H1 (cell line): ENCODE measurements around the gene ACOT6. TPM values are rescaled to one million over a fixed set of nuclear protein-coding genes. Genes with fewer than 3 reads are reported as not detected.

ENCODE experiments used
- CTCF ChIA-PET: fragments of 300-600 bp; sonication (Branson Sonifier 250); formaldehyde crosslinking; loops from one replicate; lab custom pipeline; 2021; ENCODE audit not compliant: partially characterized antibody; lab: Charles Lee
- POLR2A ChIA-PET: fragments of 300-600 bp; sonication (Branson Sonifier 250); formaldehyde crosslinking; loops from one replicate; lab custom pipeline; 2021; ENCODE audit warnings: inconsistent platforms; ENCODE audit not compliant: partially characterized antibody; lab: Charles Lee
- DNase-seq, 2 experiments: peaks; one replicate each; pipeline versions ENCODE4 v3.0.0 to v3.0.0-alpha.2; 2010 to 2022; ENCODE audit warnings: low spot score in 2 of 2, low read depth in 1 of 2, mixed read lengths in 1 of 2
- FAIRE-seq: peaks from 2 replicates; lab custom pipeline; 2011; peaks lifted over from hg19 to GRCh38; lab: Jason Lieb, UNC
- H2AFZ ChIP-seq: 2 replicates; pipeline ENCODE4 v1.8.1; 2012; ENCODE audit warnings: low read length, inconsistent platforms
- H2AK5ac ChIP-seq: 2 replicates; pipeline ENCODE4 v1.6.1; 2013; ENCODE audit warnings: low read depth, low read length
- H2BK120ac ChIP-seq: replicated peaks from 2 replicates; pipeline ENCODE3; 2013; ENCODE audit warnings: low read depth, low read length, inconsistent platforms
- H2BK12ac ChIP-seq: 2 replicates; pipeline ENCODE4 v1.6.1; 2013; ENCODE audit warnings: low read depth, low read length
- H2BK15ac ChIP-seq: 2 replicates; pipeline ENCODE4 v1.6.1; 2013; ENCODE audit warnings: low read length
- H2BK20ac ChIP-seq: 2 replicates; pipeline ENCODE4 v1.6.1; 2013; ENCODE audit warnings: low read length
- H2BK5ac ChIP-seq: 2 replicates; pipeline ENCODE4 v1.6.1; 2013; ENCODE audit warnings: low read depth, low read length
- H3K14ac ChIP-seq: 2 replicates; pipeline ENCODE4 v1.6.1; 2013; ENCODE audit warnings: inconsistent platforms; ENCODE audit not compliant: insufficient read length
- H3K18ac ChIP-seq: 2 replicates; pipeline ENCODE4 v1.6.1; 2013; ENCODE audit warnings: low read length; ENCODE audit errors: extremely low read depth
- H3K23ac ChIP-seq: 2 replicates; pipeline ENCODE4 v1.6.1; 2013; ENCODE audit warnings: inconsistent platforms; ENCODE audit not compliant: insufficient read length
- H3K23me2 ChIP-seq: 2 replicates; pipeline ENCODE4 v1.6.1; 2013; ENCODE audit warnings: low read depth, low read length
- H3K27ac ChIP-seq: 2 replicates; pipeline ENCODE4 v1.6.1; 2011; ENCODE audit warnings: low read depth, low read length, inconsistent platforms
- H3K27me3 ChIP-seq, 4 experiments: replicated peaks in 1 of 4; 1 replicate in 1 of 4; 2 replicates in 3 of 4; pipeline versions ENCODE4 v1.6.1 to v1.8.1; 2011 to 2013; ENCODE audit warnings: low read length in 3 of 4, mild to moderate bottlenecking in 3 of 4, inconsistent platforms in 2 of 4, mixed read lengths in 2 of 4, moderate library complexity in 1 of 4; ENCODE audit not compliant: control insufficient read depth in 3 of 4, insufficient read depth in 3 of 4; ENCODE audit errors: extremely low read depth in 1 of 4
- H3K36me3 ChIP-seq, 4 experiments: 2 replicates each; pipeline versions ENCODE4 v1.6.1 to v1.8.1; 2011 to 2013; ENCODE audit warnings: mild to moderate bottlenecking in 4 of 4, low read length in 3 of 4, moderate library complexity in 2 of 4, control low read depth in 1 of 4, inconsistent platforms in 1 of 4; ENCODE audit not compliant: insufficient read depth in 4 of 4, control insufficient read depth in 2 of 4
- H3K4ac ChIP-seq: replicated peaks from 2 replicates; pipeline ENCODE3; 2013; ENCODE audit warnings: low read length, low read depth, mixed read lengths, inconsistent platforms; ENCODE audit not compliant: insufficient read length
- H3K4me1 ChIP-seq, 4 experiments: replicated peaks in 1 of 4; 1 replicate in 1 of 4; 2 replicates in 3 of 4; pipeline versions ENCODE4 v1.6.1 to v1.8.1; 2011 to 2013; ENCODE audit warnings: low read length in 3 of 4, inconsistent platforms in 2 of 4, mixed read lengths in 1 of 4; ENCODE audit not compliant: insufficient read depth in 4 of 4, control insufficient read depth in 3 of 4
- H3K4me2 ChIP-seq, 2 experiments: 2 replicates each; pipeline versions ENCODE4 v1.6.1 to v1.8.1; 2011 to 2013; ENCODE audit warnings: low read depth in 2 of 2, low read length in 2 of 2, control low read depth in 1 of 2, inconsistent platforms in 1 of 2, mild to moderate bottlenecking in 1 of 2; ENCODE audit not compliant: insufficient read depth in 1 of 2
- H3K4me3 ChIP-seq, 4 experiments: fragments of 200-600, 300-600 bp in 1 of 4; sonication (generic), shearing (Covaris generic), sonication (Bioruptor Twin) in 1 of 4; 2 replicates each; pipeline versions ENCODE4 v1.5.1 to v1.8.1; 2011 to 2016; ENCODE audit warnings: low read length in 4 of 4, low read depth in 3 of 4, control low read depth in 2 of 4, inconsistent platforms in 2 of 4, mild to moderate bottlenecking in 2 of 4, mixed read lengths in 1 of 4, moderate library complexity in 1 of 4; ENCODE audit not compliant: insufficient read depth in 2 of 4; ENCODE audit errors: extremely low read depth in 1 of 4
- H3K56ac ChIP-seq: replicated peaks from 2 replicates; pipeline ENCODE3; 2013; ENCODE audit warnings: low read depth, mild to moderate bottlenecking, mixed read lengths, low read length, inconsistent platforms; ENCODE audit not compliant: insufficient read length
- H3K79me1 ChIP-seq: 2 replicates; pipeline ENCODE4 v1.6.1; 2013; ENCODE audit warnings: low read depth, low read length, control low read depth
- H3K79me2 ChIP-seq, 2 experiments: 2 replicates each; pipeline versions ENCODE4 v1.6.1 to v1.8.1; 2012 to 2013; ENCODE audit warnings: low read length in 2 of 2, mild to moderate bottlenecking in 2 of 2, inconsistent platforms in 1 of 2; ENCODE audit not compliant: insufficient read depth in 2 of 2, control insufficient read depth in 1 of 2
- H3K9ac ChIP-seq, 4 experiments: replicated peaks in 1 of 4; 1 replicate in 1 of 4; 2 replicates in 3 of 4; pipeline versions ENCODE4 v1.6.1 to v1.8.1; 2011 to 2013; ENCODE audit warnings: low read depth in 3 of 4, low read length in 3 of 4, control low read depth in 2 of 4, mild to moderate bottlenecking in 2 of 4, moderate library complexity in 2 of 4, inconsistent platforms in 1 of 4; ENCODE audit errors: extremely low read depth in 1 of 4
- H3K9me3 ChIP-seq, 2 experiments: 2 replicates each; pipeline versions ENCODE4 v1.6.1 to v1.8.1; 2012 to 2013; ENCODE audit warnings: mild to moderate bottlenecking in 2 of 2, moderate library complexity in 2 of 2, control low read depth in 1 of 2, inconsistent platforms in 1 of 2, low read depth in 1 of 2, low read length in 1 of 2, mixed read lengths in 1 of 2; ENCODE audit not compliant: insufficient read depth in 2 of 2
- H4K20me1 ChIP-seq, 2 experiments: replicated peaks in 1 of 2; 2 replicates each; pipeline versions ENCODE3 to v1.8.1; 2011 to 2013; ENCODE audit warnings: inconsistent platforms in 2 of 2, low read length in 2 of 2, mild to moderate bottlenecking in 1 of 2; ENCODE audit not compliant: insufficient read depth in 2 of 2, control insufficient read depth in 1 of 2
- H4K5ac ChIP-seq: 2 replicates; pipeline ENCODE4 v1.6.1; 2013; ENCODE audit warnings: low read length, low read depth, mixed read lengths, inconsistent platforms; ENCODE audit not compliant: insufficient read length
- H4K8ac ChIP-seq: 2 replicates; pipeline ENCODE4 v1.8.0; 2013; ENCODE audit warnings: mild to moderate bottlenecking, moderate library complexity, low read length, inconsistent platforms; ENCODE audit not compliant: insufficient read depth; ENCODE audit errors: extremely low read depth
- H4K91ac ChIP-seq: replicated peaks from 2 replicates; pipeline ENCODE3; 2013; ENCODE audit warnings: low read length, mixed read lengths, inconsistent platforms; ENCODE audit not compliant: insufficient read length
- ATF3 ChIP-seq: IDR thresholded peaks from 2 replicates; pipeline ENCODE4 v1.6.1; 2011; ENCODE audit warnings: low read depth, mild to moderate bottlenecking, low read length; ENCODE audit not compliant: insufficient read depth
- BCL11A ChIP-seq, 2 experiments: IDR thresholded peaks; one replicate each; pipeline ENCODE4 v1.6.1; 2011; ENCODE audit warnings: low read depth in 2 of 2, low read length in 2 of 2, mild to moderate bottlenecking in 2 of 2
- CBX8 ChIP-seq: fragments of 300-800, 300-1000 bp; sonication (generic); IDR thresholded peaks from 2 replicates; pipeline ENCODE4 v1.7.1; 2016; ENCODE audit warnings: low read depth, low read length, borderline replicate concordance
- NANOG ChIP-seq: IDR thresholded peaks from 2 replicates; pipeline ENCODE4 v1.6.1; 2011; ENCODE audit warnings: low read length, low read depth, mild to moderate bottlenecking, inconsistent platforms; ENCODE audit not compliant: insufficient read depth, poor library complexity, severe bottlenecking
- POLR2A ChIP-seq, 2 experiments: IDR thresholded peaks; 1 replicate in 1 of 2; 2 replicates in 1 of 2; pipeline ENCODE4 v1.6.1; 2011; ENCODE audit warnings: low read depth in 2 of 2, low read length in 2 of 2, mild to moderate bottlenecking in 2 of 2; ENCODE audit errors: control extremely low read depth in 1 of 2
- RBBP5 ChIP-seq: IDR thresholded peaks from 2 replicates; pipeline ENCODE4 v1.7.1; 2012; ENCODE audit warnings: low read depth, mild to moderate bottlenecking, inconsistent platforms, low read length, moderate library complexity, borderline replicate concordance
- RFX5 ChIP-seq: IDR thresholded peaks from 2 replicates; pipeline ENCODE4 v1.6.1; 2011; ENCODE audit warnings: low read depth, low read length, improper control_type of control experiment, borderline replicate concordance
- TAF7 ChIP-seq: optimal IDR thresholded peaks from 2 replicates; pipeline ENCODE3; 2011; ENCODE audit warnings: low read depth, mild to moderate bottlenecking, inconsistent platforms, low read length, moderate library complexity, borderline replicate concordance
- WGBS, 2 experiments: shearing (Covaris generic) in 1 of 2; methylation state at CpG; one replicate each; pipeline versions ENCODE4 v1.1.6 to v1.1.7; 2013 to 2015; ENCODE audit warnings: low lambda C conversion rate in 2 of 2, mixed read lengths in 2 of 2, inconsistent platforms in 1 of 2, low coverage in 1 of 2, missing lambda C conversion rate in 1 of 2; ENCODE audit not compliant: insufficient replicate concordance in 2 of 2, insufficient coverage in 1 of 2, insufficient read length in 1 of 2; ENCODE audit errors: extremely low coverage in 1 of 2, missing lambda C conversion rate in 1 of 2; 5-methylcytosine and 5-hydroxymethylcytosine counted together
- long read RNA-seq, 2 experiments: library from RNA in 1 of 2; library from capped mRNA in 1 of 2; stranded (forward); transcript quantifications; one replicate each; pipeline ENCODE4 v2.0.0, GENCODE V29; 2021; ENCODE audit warnings: inconsistent platforms in 1 of 2
- polyA minus RNA-seq, 3 experiments: library from RNA; depleted of rRNA, polyadenylated mRNA; stranded (reverse); fragments of >200 nt; gene quantifications; 1 replicate in 2 of 3; 2 replicates in 1 of 3; pipeline ENCODE4 v1.2.3, GENCODE V29; 2011
- polyA plus RNA-seq, 7 experiments: library from polyadenylated mRNA; depleted of rRNA in 3 of 7; stranded (reverse) in 5 of 7; unstranded in 2 of 7; fragments of >200 nt in 5 of 7; fragments of 200-250 nt in 2 of 7; gene quantifications; 1 replicate in 5 of 7; 2 replicates in 1 of 7; 4 replicates in 1 of 7; pipeline versions ENCODE4 v1.2.1 to v1.2.3, GENCODE V29; 2011 to 2013; ENCODE audit warnings: missing spikeins in 2 of 7, mixed read lengths in 2 of 7
- total RNA-seq: library from RNA; stranded (reverse); fragmentation: NEBNext Ultra II Directional; extraction: Animal tissue kit (Norgen Biotek cat#: 25700); gene quantifications from 2 replicates; pipeline ENCODE4 v1.2.1, GENCODE V29; 2021

The ACOT6 gene
- total RNA-seq (not detected in 2 replicates), polyA plus RNA-seq (2011; rRNA removed) (not detected in 2 replicates), polyA minus RNA-seq (2011; rRNA and poly(A)+ RNA removed) (not detected in 2 replicates)
- polyA plus RNA-seq (2011; cell fraction: cytosol; rRNA removed) = 0.19 TPM
- not detected for polyA plus RNA-seq (2011; cell fraction: nucleus; rRNA removed)
- 0.13 TPM in 1 of 4 replicates, not detected in the others for polyA plus RNA-seq (2012, experiment 1 of 2)
- not detected for polyA plus RNA-seq (2012, experiment 2 of 2)
- polyA plus RNA-seq (2013, experiment 1 of 2) = 0.08 TPM
- 0.13 TPM for polyA plus RNA-seq (2013, experiment 2 of 2)
- not detected for polyA minus RNA-seq (2011; cell fraction: cytosol; rRNA and poly(A)+ RNA removed)
- 1.9 TPM for polyA minus RNA-seq (2011; cell fraction: nucleus; rRNA and poly(A)+ RNA removed)
- long read RNA-seq, experiment 1 = 0 reads
- long read RNA-seq, experiment 2 = 0 reads

- H3K23me2 ChIP-seq = peaks cover 5% of the 10 kb centered on the region; the same call in 1 of the 2 replicates
- peak within 1 kb of the TSS; percentile 51 to 75 (median 70) for H3K4me3 ChIP-seq
- H2BK15ac ChIP-seq = no peak within 1 kb of the TSS; the same call in 1 of the 2 replicates
- H2BK120ac ChIP-seq = no peak within 1 kb of the TSS
- peak within 1 kb of the TSS; percentile 66; the same call in 1 of the 2 replicates for H2BK5ac ChIP-seq
- peak in 1 of 2 experiments; percentile 89 for DNase-seq
- H2AK5ac ChIP-seq = no peak within 1 kb of the TSS
- H2BK20ac ChIP-seq = no peak within 1 kb of the TSS
- H3K79me2 ChIP-seq = no peaks in the 10 kb centered on the region
- H4K91ac ChIP-seq = no peak within 1 kb of the TSS
- H3K9ac ChIP-seq = peak within 1 kb of the TSS; percentile 45 to 82 (median 70); a peak in 6 of 7 replicates
- peaks cover 0 to 5% (median 0%) of the 10 kb centered on the region in 4 experiments; a peak in 1 of 7 replicates for H3K4me1 ChIP-seq
- H3K56ac ChIP-seq = peak within 1 kb of the TSS; percentile 59
- CTCF ChIA-PET = interaction anchor here (0.8 to 1.7 kb wide), 7 partner anchors 13 to 146 kb away, joined by 3 to 11 read pairs (median 4); no protein-coding TSS in a partner anchor
- H3K4me2 ChIP-seq = peak within 1 kb of the TSS; percentile 40 to 84
- no peak within 1 kb of the TSS for H3K4ac ChIP-seq
- no peak for FAIRE-seq
- no peak within 1 kb of the TSS for H3K23ac ChIP-seq
- peak within 1 kb of the TSS; percentile 59; the same call in 1 of the 2 replicates for H2AFZ ChIP-seq
- no peaks in the 10 kb centered on the region for H3K79me1 ChIP-seq
- no peaks in the 10 kb centered on the region for H3K9me3 ChIP-seq
- POLR2A ChIA-PET = interaction anchor here (0.6 to 2.4 kb wide), 16 partner anchors 8 to 477 kb away, joined by 3 to 14 read pairs (median 4); partner anchors contain the start of genes ACOT2, ACOT4, DNAL1 and PSEN1
- H3K36me3 ChIP-seq = no peaks in the 10 kb centered on the region
- no peak within 1 kb of the TSS for H4K5ac ChIP-seq
- no peaks in the 10 kb centered on the region for H4K20me1 ChIP-seq
- peak within 1 kb of the TSS; percentile 92; the same call in 1 of the 2 replicates for H4K8ac ChIP-seq
- H3K14ac ChIP-seq = no peak within 1 kb of the TSS
- peak within 1 kb of the TSS; percentile 38 for H3K18ac ChIP-seq
- H3K27ac ChIP-seq = no peak within 1 kb of the TSS; the same call in 1 of the 2 replicates
- H2BK12ac ChIP-seq = peak within 1 kb of the TSS; percentile 46; the same call in 1 of the 2 replicates
- 1% methylated on average over 50 of the region's 84 CpGs; no CpG with 5 or more reads in 1 of the 2 experiments for whole genome bisulfite sequencing, 2 experiments
- peaks cover 0 to 32% (median 12%) of the 10 kb centered on the region in 4 experiments; a peak in 5 of 7 replicates for H3K27me3 ChIP-seq
- no peak for TF ChIP-seq RFX5
- no peak for TF ChIP-seq NANOG
- TF ChIP-seq CBX8 = no peak
- TF ChIP-seq ATF3 = no peak
- TF ChIP-seq TAF7 = peak; percentile 81
- TF ChIP-seq BCL11A (IDR thresholded peaks at IDR 0.05; ENCODE audit: low read depth in 2 of 2, low read length in 2 of 2) = no peak
- peak; percentile 92; the same call in 1 of the 2 replicates for TF ChIP-seq RBBP5
- peak in 1 of 2 experiments; percentile 72; a peak in 2 of 3 replicates for TF ChIP-seq POLR2A (IDR thresholded peaks at IDR 0.05; ENCODE audit: control extremely low read depth in 1 of 2, low read depth in 2 of 2, low read length in 2 of 2)
Measured at GRCh38 chr14:73612339-73613045, at the start of gene ACOT6. ACOT6 (plus strand) TSS chr14:73612517; CDS start chr14:73612572, 55 bp downstream.
